Brain microvascular endothelial cell (primary cell): ENCODE results near the gene MAT1A.

Source experiments
- DNase-seq: peaks from one replicate; pipeline ENCODE4 v3.0.0-alpha.2; 2020
- H3K27ac ChIP-seq: fragments of 250-450 bp; sonication (Bioruptor Pico); 2 replicates; pipeline ENCODE4 v1.5.1; 2020; ENCODE audit warnings: mild to moderate bottlenecking, moderate library complexity
- H3K27me3 ChIP-seq: fragments of 250-450 bp; sonication (Bioruptor Pico); replicated peaks from 2 replicates; pipeline ENCODE4 v1.5.1; 2020; ENCODE audit warnings: mild to moderate bottlenecking
- H3K36me3 ChIP-seq: fragments of 250-450 bp; sonication (Bioruptor Pico); replicated peaks from 2 replicates; pipeline ENCODE4 v1.5.1; 2020; ENCODE audit warnings: mild to moderate bottlenecking
- H3K4me3 ChIP-seq: 2 replicates; pipeline ENCODE4 v1.5.1; 2011; ENCODE audit warnings: low read depth, mild to moderate bottlenecking, control low read depth, low read length, moderate library complexity
- CTCF ChIP-seq: IDR thresholded peaks from 2 replicates; pipeline ENCODE4 v1.5.1; 2011; ENCODE audit warnings: low read depth, mild to moderate bottlenecking, moderate library complexity, low read length, control low read depth, inconsistent platforms; ENCODE audit errors: missing control alignments
- in situ Hi-C: cut with HindIII; loops from 2 replicates; pipeline ENCODE4 v1.10.0; 2017; ENCODE audit warnings: low sequenced_read_pairs, low pct_ligation_motif_present

The MAT1A gene

GRCh38 chr10:80283119-80283518 lies 6.3 kb downstream of the MAT1A start:
- no peak for TF ChIP-seq CTCF
- Histone ChIP-seq H3K27me3 (no peaks in the 10 kb centered on the region), H3K27ac (no peak overlapping the region), H3K4me3 (no peak overlapping the region), H3K36me3 (no peaks in the 10 kb centered on the region)
- in situ Hi-C loops = no loop called here
- no peak for DNase-seq

- Histone ChIP-seq H3K27me3 (no peaks in the 10 kb centered on the region), H3K27ac (no peak overlapping the region), H3K4me3 (no peak overlapping the region), H3K36me3 (no peaks in the 10 kb centered on the region)
- in situ Hi-C loops = no loop called here
- no peak for TF ChIP-seq CTCF
- DNase-seq = no peak
Measured at GRCh38 chr10:80281784-80282765, 7.4 kb downstream of the MAT1A start.

GRCh38 chr10:80281292-80281691 lies 8.2 kb downstream of the MAT1A start:
- H3K4me3 ChIP-seq = no peak overlapping the region
- in situ Hi-C loops = no loop called here
- no peak for TF ChIP-seq CTCF
- no peaks in the 10 kb centered on the region for H3K27me3 ChIP-seq
- H3K36me3 ChIP-seq = no peaks in the 10 kb centered on the region
- no peak overlapping the region for H3K27ac ChIP-seq
- no peak for DNase-seq

- H3K27me3 ChIP-seq = no peaks in the 10 kb centered on the region
- no peaks in the 10 kb centered on the region for H3K36me3 ChIP-seq
- no peak overlapping the region for H3K27ac ChIP-seq
- DNase-seq = no peak
- H3K4me3 ChIP-seq = no peak overlapping the region
- TF ChIP-seq CTCF = no peak
- in situ Hi-C loops = no loop called here
Measured at GRCh38 chr10:80280071-80280800, 9.2 kb downstream of the MAT1A start.

- Histone ChIP-seq H3K27me3 (no peaks in the 10 kb centered on the region), H3K27ac (no peak overlapping the region), H3K36me3 (no peaks in the 10 kb centered on the region), H3K4me3 (no peak overlapping the region)
- no peak for DNase-seq
- no peak for TF ChIP-seq CTCF
- in situ Hi-C loops = no loop called here
Measured at GRCh38 chr10:80279146-80279545, 10.3 kb downstream of the MAT1A start.
